ENCODE data around the gene MT3. TPM values are rescaled to one million over a fixed set of nuclear protein-coding genes. Genes with fewer than 3 reads are reported as not detected.

The MT3 gene
- total RNA-seq, 1 donor from 2014 or later, result not detected

GRCh38 chr16:56559109-56559508 lies 30.2 kb upstream of the MT3 start:
- no peaks in the 10 kb centered on the region for H3K36me3 Mint-ChIP-seq
- no peaks in the 10 kb centered on the region for H3K4me1 Mint-ChIP-seq
- H3K27me3 Mint-ChIP-seq (ENCODE audit: low read depth), result peaks cover 67% of the 10 kb centered on the region
- no peak overlapping the region for H3K4me3 Mint-ChIP-seq
- no peak for DNase-seq (ENCODE audit: low spot score in 2 of 2, unreplicated experiment in 2 of 2)
- no peak for TF ChIP-seq CTCF (IDR thresholded peaks at IDR 0.05; ENCODE audit: unreplicated experiment)
- H3K27ac Mint-ChIP-seq, result no peak overlapping the region
- no peaks in the 10 kb centered on the region for H3K9me3 Mint-ChIP-seq

GRCh38 chr16:56560447-56560846 lies 28.9 kb upstream of the MT3 start:
- peaks cover 68% of the 10 kb centered on the region for H3K27me3 Mint-ChIP-seq (ENCODE audit: low read depth)
- no peaks in the 10 kb centered on the region for H3K9me3 Mint-ChIP-seq
- H3K27ac Mint-ChIP-seq, result no peak overlapping the region
- H3K4me3 Mint-ChIP-seq, result no peak overlapping the region
- no peak for DNase-seq (ENCODE audit: low spot score in 2 of 2, unreplicated experiment in 2 of 2)
- TF ChIP-seq CTCF (IDR thresholded peaks at IDR 0.05; ENCODE audit: unreplicated experiment), result no peak
- no peaks in the 10 kb centered on the region for H3K4me1 Mint-ChIP-seq
- no peaks in the 10 kb centered on the region for H3K36me3 Mint-ChIP-seq

- no peaks in the 10 kb centered on the region for H3K9me3 Mint-ChIP-seq
- no peaks in the 10 kb centered on the region for H3K4me1 Mint-ChIP-seq
- DNase-seq (ENCODE audit: low spot score in 2 of 2, unreplicated experiment in 2 of 2), result no peak
- no peaks in the 10 kb centered on the region for H3K36me3 Mint-ChIP-seq
- peaks cover 68% of the 10 kb centered on the region for H3K27me3 Mint-ChIP-seq (ENCODE audit: low read depth)
- no peak overlapping the region for H3K4me3 Mint-ChIP-seq
- TF ChIP-seq CTCF (IDR thresholded peaks at IDR 0.05; ENCODE audit: unreplicated experiment), result no peak
- H3K27ac Mint-ChIP-seq, result no peak overlapping the region
Observed at GRCh38 chr16:56561126-56561525, 28.2 kb upstream of the MT3 start.

GRCh38 chr16:56564793-56565477 lies 24.4 kb upstream of the MT3 start, which contains the start of gene MT4:
Gene MT4, plus strand, starts transcription at chr16:56565073. Its CDS starts 56 bp downstream, at chr16:56565129.
- no peak within 1 kb of the TSS for H3K4me3 Mint-ChIP-seq
- no peak within 1 kb of the TSS for H3K27ac Mint-ChIP-seq
- no peaks in the 10 kb centered on the region for H3K9me3 Mint-ChIP-seq
- H3K27me3 Mint-ChIP-seq (ENCODE audit: low read depth), result peaks cover 56% of the 10 kb centered on the region
- H3K36me3 Mint-ChIP-seq, result no peaks in the 10 kb centered on the region
- no peak for TF ChIP-seq CTCF (IDR thresholded peaks at IDR 0.05; ENCODE audit: unreplicated experiment)
- no peaks in the 10 kb centered on the region for H3K4me1 Mint-ChIP-seq
- DNase-seq (ENCODE audit: low spot score in 2 of 2, unreplicated experiment in 2 of 2), result no peak

GRCh38 chr16:56569971-56570370 lies 19.4 kb upstream of the MT3 start:
- Mint-ChIP-seq H3K27ac (no peak overlapping the region), H3K9me3 (peaks cover 6% of the 10 kb centered on the region), H3K36me3 (no peaks in the 10 kb centered on the region), H3K4me3 (no peak overlapping the region), H3K27me3 (ENCODE audit: low read depth) (peaks cover 30% of the 10 kb centered on the region), H3K4me1 (no peaks in the 10 kb centered on the region)
- no peak for DNase-seq (ENCODE audit: low spot score in 2 of 2, unreplicated experiment in 2 of 2)
- no peak for TF ChIP-seq CTCF (IDR thresholded peaks at IDR 0.05; ENCODE audit: unreplicated experiment)
